ENCODE measurements around the gene HES4.
A peak's percentile ranks its signal among the peaks of the same experiment; 100 is the strongest.

HES4 gene

GRCh38 chr1:999725-1000356, at the start of gene HES4:
Gene HES4, minus strand, starts transcription at chr1:1000097. Its CDS starts 124 bp downstream, at chr1:999973.
- DNase-seq (ENCODE audit: extremely low spot score, insufficient read length, low read depth) (no peak), FAIRE-seq (peak; percentile 69)

DNA sequence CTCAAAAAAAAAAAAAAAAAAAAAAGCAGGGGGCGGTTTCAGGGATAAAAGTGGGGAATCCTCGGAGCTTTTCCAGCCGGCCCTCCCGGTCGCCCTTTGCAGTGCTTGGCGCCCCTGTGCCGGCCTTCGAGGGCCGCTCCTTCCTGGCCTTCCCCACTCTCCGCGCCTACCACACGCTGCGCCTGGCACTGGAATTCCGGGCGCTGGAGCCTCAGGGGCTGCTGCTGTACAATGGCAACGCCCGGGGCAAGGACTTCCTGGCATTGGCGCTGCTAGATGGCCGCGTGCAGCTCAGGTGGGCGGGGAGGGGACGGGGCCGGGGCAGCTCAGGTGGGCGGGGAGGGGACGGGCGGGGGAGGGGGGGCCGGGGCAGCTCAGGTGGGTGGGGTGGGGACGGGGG, 48.9 kb upstream of the HES4 start:
- no peak for FAIRE-seq
- DNase-seq (ENCODE audit: extremely low spot score, insufficient read length, low read depth), result no peak

GRCh38 chr1:1047963-1048362, 48.1 kb upstream of the HES4 start:
- no peak for FAIRE-seq
- no peak for DNase-seq (ENCODE audit: extremely low spot score, insufficient read length, low read depth)

GRCh38 chr1:1047407-1047806, 47.5 kb upstream of the HES4 start:
- no peak for FAIRE-seq
- DNase-seq (ENCODE audit: extremely low spot score, insufficient read length, low read depth), result no peak

GRCh38 chr1:1046767-1047166, 46.9 kb upstream of the HES4 start:
- no peak for DNase-seq (ENCODE audit: extremely low spot score, insufficient read length, low read depth)
- FAIRE-seq, result no peak

- no peak for FAIRE-seq
These were observed 46.3 kb upstream of the HES4 start for GRCh38 chr1:1046243-1046642.

GRCh38 chr1:1045129-1045528, 45.2 kb upstream of the HES4 start:
- no peak for FAIRE-seq

More at GRCh38 chr1:1046243-1046642, 46.3 kb upstream of the HES4 start:
- no peak for DNase-seq (ENCODE audit: extremely low spot score, insufficient read length, low read depth)

GRCh38 chr1:1044455-1045078, 44.7 kb upstream of the HES4 start:
- no peak for FAIRE-seq

More at GRCh38 chr1:1045129-1045528, 45.2 kb upstream of the HES4 start:
- no peak for DNase-seq (ENCODE audit: extremely low spot score, insufficient read length, low read depth)

DNA sequence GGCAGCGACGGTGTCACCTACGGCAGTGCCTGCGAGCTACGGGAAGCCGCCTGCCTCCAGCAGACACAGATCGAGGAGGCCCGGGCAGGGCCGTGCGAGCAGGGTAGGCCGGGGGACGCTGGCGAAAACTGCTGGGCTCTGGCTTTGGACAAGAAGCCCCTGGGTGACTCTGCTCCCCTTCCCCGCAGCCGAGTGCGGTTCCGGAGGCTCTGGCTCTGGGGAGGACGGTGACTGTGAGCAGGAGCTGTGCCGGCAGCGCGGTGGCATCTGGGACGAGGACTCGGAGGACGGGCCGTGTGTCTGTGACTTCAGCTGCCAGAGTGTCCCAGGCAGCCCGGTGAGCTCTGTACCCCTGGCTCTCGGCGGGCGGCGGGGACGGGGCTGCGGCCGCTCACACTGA, 44.0 kb upstream of the HES4 start:
- DNase-seq (ENCODE audit: extremely low spot score, insufficient read length, low read depth) (no peak), FAIRE-seq (no peak)

More at GRCh38 chr1:1044455-1045078, 44.7 kb upstream of the HES4 start:
- no peak for DNase-seq (ENCODE audit: extremely low spot score, insufficient read length, low read depth)

DNA sequence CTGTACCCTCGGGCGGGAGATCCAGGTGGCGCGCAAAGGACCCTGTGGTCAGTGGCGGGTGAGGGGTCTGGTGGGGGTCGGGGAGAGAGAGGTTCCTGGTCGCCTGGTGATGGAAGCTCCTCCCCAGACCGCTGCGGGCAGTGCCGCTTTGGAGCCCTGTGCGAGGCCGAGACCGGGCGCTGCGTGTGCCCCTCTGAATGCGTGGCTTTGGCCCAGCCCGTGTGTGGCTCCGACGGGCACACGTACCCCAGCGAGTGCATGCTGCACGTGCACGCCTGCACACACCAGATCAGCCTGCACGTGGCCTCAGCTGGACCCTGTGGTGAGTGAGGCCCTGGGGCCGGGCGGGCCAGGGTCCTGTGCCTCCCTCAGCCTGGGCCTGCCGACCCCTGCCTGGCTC, 43.5 kb upstream of the HES4 start:
- FAIRE-seq (no peak), DNase-seq (ENCODE audit: extremely low spot score, insufficient read length, low read depth) (no peak)

GRCh38 chr1:1042835-1043234, 42.9 kb upstream of the HES4 start:
- FAIRE-seq, result no peak

GRCh38 chr1:1041873-1042272, 42.0 kb upstream of the HES4 start:
- FAIRE-seq (no peak), DNase-seq (ENCODE audit: extremely low spot score, insufficient read length, low read depth) (no peak)

More at GRCh38 chr1:1042835-1043234, 42.9 kb upstream of the HES4 start:
- no peak for DNase-seq (ENCODE audit: extremely low spot score, insufficient read length, low read depth)

DNA sequence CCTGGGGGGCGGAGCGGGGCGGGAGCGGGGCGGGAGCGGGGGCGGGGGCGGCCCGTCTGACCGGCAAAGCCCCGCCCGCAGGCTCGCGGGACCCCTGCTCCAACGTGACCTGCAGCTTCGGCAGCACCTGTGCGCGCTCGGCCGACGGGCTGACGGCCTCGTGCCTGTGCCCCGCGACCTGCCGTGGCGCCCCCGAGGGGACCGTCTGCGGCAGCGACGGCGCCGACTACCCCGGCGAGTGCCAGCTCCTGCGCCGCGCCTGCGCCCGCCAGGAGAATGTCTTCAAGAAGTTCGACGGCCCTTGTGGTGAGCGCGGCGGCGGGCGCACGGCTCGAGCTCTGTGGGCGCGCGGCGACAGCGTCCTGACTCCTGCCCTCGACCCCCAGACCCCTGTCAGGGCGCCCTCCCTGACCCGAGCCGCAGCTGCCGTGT, 41.2 kb upstream of the HES4 start:
- DNase-seq (ENCODE audit: extremely low spot score, insufficient read length, low read depth) (no peak), FAIRE-seq (no peak)

DNA sequence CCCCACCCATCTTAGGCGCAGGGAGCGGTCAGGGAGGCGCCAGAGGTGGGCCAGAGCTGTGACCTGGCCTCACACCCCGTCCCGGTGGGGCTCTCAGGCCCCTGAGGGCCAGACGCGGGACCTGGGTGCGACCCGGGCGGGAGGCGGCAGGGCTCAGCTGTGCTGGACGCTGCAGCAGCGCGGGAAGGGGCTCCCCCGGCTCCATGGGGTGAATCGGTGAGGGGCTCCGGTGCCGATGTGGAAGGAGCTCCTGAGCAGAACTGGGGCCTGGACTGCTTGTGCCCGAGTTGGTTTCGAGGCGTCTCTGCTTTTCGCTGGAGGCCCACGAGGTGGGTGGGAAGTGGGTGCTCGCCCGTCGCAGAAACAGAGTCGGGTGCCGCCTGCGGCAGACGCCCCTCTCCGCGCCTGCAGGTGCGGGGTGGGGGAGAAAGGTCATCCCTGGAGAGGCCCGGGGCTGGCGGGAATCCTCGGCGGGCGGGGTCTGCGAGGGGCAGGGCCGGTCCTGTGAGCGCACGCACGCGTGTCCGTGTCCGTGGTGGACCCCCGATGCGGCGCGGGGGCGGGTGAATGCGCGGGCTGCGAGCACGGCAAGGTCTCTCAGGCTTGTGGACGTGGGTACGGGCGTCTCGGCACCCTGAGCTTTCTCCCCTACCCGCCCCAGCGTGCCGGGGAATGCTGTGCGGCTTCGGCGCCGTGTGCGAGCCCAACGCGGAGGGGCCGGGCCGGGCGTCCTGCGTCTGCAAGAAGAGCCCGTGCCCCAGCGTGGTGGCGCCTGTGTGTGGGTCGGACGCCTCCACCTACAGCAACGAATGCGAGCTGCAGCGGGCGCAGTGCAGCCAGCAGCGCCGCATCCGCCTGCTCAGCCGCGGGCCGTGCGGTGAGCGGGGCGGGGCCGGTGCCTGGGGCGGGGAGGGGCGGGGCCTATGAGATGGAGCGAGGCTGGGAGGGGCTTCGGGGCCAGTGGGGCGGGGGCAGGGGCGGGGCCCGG, 40.4 kb upstream of the HES4 start:
- DNase-seq (ENCODE audit: extremely low spot score, insufficient read length, low read depth) (peak; percentile 93), FAIRE-seq (peak; percentile 70)

DNA sequence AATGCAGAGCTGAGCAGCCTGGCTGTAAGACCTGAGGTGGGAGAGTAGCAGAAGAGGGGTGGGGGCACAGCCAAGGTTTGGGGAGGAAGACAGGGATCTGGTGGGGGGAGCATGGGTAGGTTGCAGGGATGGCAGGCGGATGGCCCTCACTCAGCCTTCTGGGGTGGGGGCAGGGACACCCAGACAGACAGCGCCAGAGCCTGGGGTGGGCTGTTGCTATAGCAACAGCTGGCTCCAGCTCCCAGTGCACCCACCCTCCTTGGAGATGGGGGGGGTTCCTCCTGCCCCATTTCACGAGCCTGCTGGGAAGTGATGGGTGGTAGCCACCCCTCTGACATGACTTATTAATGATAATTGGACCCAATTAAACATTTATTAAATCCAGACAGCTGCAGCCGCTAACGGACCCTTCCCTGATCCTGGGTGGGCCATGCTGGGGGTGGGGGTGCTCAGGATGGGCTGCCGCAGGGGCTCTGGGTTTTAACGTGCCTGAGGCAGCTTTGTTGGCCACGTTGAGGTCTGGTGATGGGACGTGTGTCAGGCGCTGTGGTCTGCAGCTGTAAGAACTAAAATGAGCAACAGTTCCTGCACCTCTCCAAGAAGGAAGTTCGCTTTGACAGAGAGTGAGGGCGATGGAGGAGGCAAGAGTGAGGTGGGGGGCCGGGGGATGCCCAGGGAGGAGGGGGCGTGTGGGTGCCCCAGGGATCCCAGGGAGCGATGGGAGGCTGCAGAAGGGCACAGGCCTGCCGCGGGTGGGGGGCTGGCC, 39.4 kb upstream of the HES4 start:
- FAIRE-seq (no peak), DNase-seq (ENCODE audit: extremely low spot score, insufficient read length, low read depth) (no peak)

GRCh38 chr1:1038694-1039093, 38.8 kb upstream of the HES4 start:
- no peak for DNase-seq (ENCODE audit: extremely low spot score, insufficient read length, low read depth)
- peak; percentile 92 for FAIRE-seq

DNA sequence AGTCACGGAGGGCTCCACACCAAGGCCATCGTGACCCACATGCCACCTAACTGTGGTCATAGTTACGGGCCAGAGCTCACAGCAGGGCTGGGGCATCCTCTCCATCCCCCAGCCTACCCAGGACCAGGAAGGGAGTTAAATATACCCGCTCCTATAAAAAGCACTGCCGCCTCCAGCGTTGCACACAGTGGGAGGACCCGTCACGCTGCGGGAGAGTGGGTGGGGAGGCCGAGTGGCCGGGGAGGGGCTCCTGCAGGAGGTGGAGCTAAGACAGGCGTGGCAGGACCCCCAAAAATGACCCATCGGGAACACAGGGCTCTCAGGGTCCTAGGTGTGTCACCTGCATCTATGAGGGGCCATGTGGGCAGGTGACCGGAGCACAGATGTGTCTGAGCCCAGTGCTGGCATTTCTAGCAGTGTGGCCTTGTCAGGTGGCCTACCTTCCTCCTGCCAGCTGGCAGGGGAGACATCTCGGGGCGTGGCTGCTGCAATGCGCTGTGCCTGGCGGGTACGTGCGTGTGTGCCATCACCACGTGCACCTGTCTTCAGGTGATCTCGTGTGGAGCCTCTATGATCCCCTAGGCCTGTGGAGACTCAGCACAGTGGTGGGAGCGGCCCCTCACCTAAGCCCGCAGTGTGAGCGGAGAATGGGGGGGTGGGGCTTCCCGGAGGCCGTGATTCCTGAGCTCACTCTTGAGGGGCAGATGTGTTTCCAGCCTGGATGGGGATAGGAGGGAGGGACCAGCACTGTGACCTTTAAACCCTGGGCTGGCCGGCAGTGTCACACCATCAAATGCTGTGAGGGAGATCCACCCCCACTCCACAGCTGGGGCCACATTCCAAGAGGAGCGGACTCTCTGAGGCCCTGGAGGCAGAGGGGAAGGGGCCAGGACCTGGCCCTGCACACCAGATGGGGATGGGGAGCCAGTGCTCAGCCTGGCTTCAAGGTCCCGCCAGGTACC, 37.8 kb upstream of the HES4 start:
- DNase-seq (ENCODE audit: extremely low spot score, insufficient read length, low read depth), result no peak

GRCh38 chr1:1035291-1035943, 35.5 kb upstream of the HES4 start:
- DNase-seq (ENCODE audit: extremely low spot score, insufficient read length, low read depth) (no peak), FAIRE-seq (no peak)

More for the DNA sequence above, 37.8 kb upstream of the HES4 start:
- no peak for FAIRE-seq
